K562 (cell line): ENCODE data around the gene MKNK1. TPM values are rescaled to one million over a fixed set of nuclear protein-coding genes. Genes with fewer than 3 reads are reported as not detected.

Source experiments
- ATAC-seq: fragments of 200-7000 bp; cut with Tn5 transposase; 3 replicates; pipeline ENCODE4 v1.9.1; 2020; ENCODE audit warnings: moderate library complexity
- BruUV-seq: library from RNA; stranded (reverse); fragments of 400-500 nt; replicated peaks from 2 replicates; lab custom pipeline; 2021; lab: Mats Ljungman, UMichigan
- CTCF ChIA-PET: fragments of 300-600 bp; formaldehyde crosslinking; extraction: SDS; loops from one replicate; lab custom pipeline; 2021; ENCODE audit warnings: low intra/inter-chr PET ratio; lab: Yijun Ruan, JAX
- POLR2A ChIA-PET: fragments of 300-600, 350-650 bp; sonication (Branson Sonifier 250); formaldehyde crosslinking; extraction: SDS; loops from one replicate; lab custom pipeline; 2021; ENCODE audit warnings: antibody characterized with exemption, inconsistent platforms; lab: Yijun Ruan, JAX
- DNase-seq, 4 experiments: peaks; one replicate each; pipeline versions ENCODE4 v3.0.0 to v3.0.0-alpha.2; 2011 to 2018; ENCODE audit warnings: low spot score in 3 of 4, mixed read lengths in 3 of 4; ENCODE audit errors: extremely low read depth in 1 of 4
- FAIRE-seq: peaks from 2 replicates; lab custom pipeline; 2011; peaks lifted over from hg19 to GRCh38; lab: Jason Lieb, UNC
- H2AFZ ChIP-seq: 2 replicates; pipeline ENCODE4 v1.6.0; 2011; ENCODE audit warnings: low read depth, low read length, control low read depth, inconsistent platforms
- H3K27ac ChIP-seq: fragments of 200-600 bp; 3 replicates; pipeline ENCODE4 v1.8.0; 2011; ENCODE audit warnings: low read depth, mild to moderate bottlenecking, control low read depth, inconsistent platforms, low read length, moderate library complexity, mixed read lengths; ENCODE audit errors: extremely low read depth
- H3K27me3 ChIP-seq, 2 experiments: fragments of 300-600 bp in 1 of 2; 2 replicates in 1 of 2; 3 replicates in 1 of 2; pipeline versions ENCODE4 v1.6.0 to v1.8.0; 2011; ENCODE audit warnings: inconsistent platforms in 2 of 2, low read length in 2 of 2, mild to moderate bottlenecking in 1 of 2, mixed read lengths in 1 of 2, moderate library complexity in 1 of 2; ENCODE audit not compliant: control insufficient read depth in 2 of 2, insufficient read depth in 2 of 2
- H3K36me3 ChIP-seq: fragments of 300-600 bp; 3 replicates; pipeline ENCODE4 v1.8.0; 2011; ENCODE audit warnings: mild to moderate bottlenecking, low read length, inconsistent platforms; ENCODE audit not compliant: control insufficient read depth, insufficient read depth
- H3K4me1 ChIP-seq, 2 experiments: fragments of 200-600 bp in 1 of 2; replicated peaks in 1 of 2; 2 replicates in 1 of 2; 3 replicates in 1 of 2; pipeline versions ENCODE4 v1.5.1 to v1.8.0; 2011; ENCODE audit warnings: inconsistent platforms in 2 of 2, low read length in 2 of 2, mild to moderate bottlenecking in 1 of 2, mixed read lengths in 1 of 2, moderate library complexity in 1 of 2; ENCODE audit not compliant: control insufficient read depth in 2 of 2, insufficient read depth in 2 of 2
- H3K4me2 ChIP-seq: 2 replicates; pipeline ENCODE4 v1.6.1; 2011; ENCODE audit warnings: low read length, control low read depth, inconsistent platforms, mixed read lengths; ENCODE audit not compliant: insufficient read depth
- H3K4me3 ChIP-seq: fragments of 200-600 bp; sonication (generic), shearing (Covaris generic); 2 replicates; pipeline ENCODE4 v1.5.1; 2016; ENCODE audit warnings: control low read depth, inconsistent platforms
- H3K79me2 ChIP-seq: fragments of 200-600 bp; 3 replicates; pipeline ENCODE4 v1.8.0; 2011; ENCODE audit warnings: low read length, inconsistent platforms; ENCODE audit not compliant: control insufficient read depth, insufficient read depth
- H3K9ac ChIP-seq, 2 experiments: 2 replicates each; pipeline versions ENCODE4 v1.6.0 to v1.6.1; 2011; ENCODE audit warnings: low read depth in 2 of 2, low read length in 2 of 2, control low read depth in 1 of 2, inconsistent platforms in 1 of 2, mild to moderate bottlenecking in 1 of 2, mixed read lengths in 1 of 2; ENCODE audit not compliant: insufficient read depth in 1 of 2
- H3K9me1 ChIP-seq: one replicate; pipeline ENCODE4 v1.6.0; 2011; ENCODE audit warnings: inconsistent platforms, mild to moderate bottlenecking, low read length, moderate library complexity; ENCODE audit not compliant: control insufficient read depth, insufficient read depth
- H3K9me3 ChIP-seq: replicated peaks from 2 replicates; pipeline ENCODE4 v1.5.1; 2011; ENCODE audit warnings: low read depth, low read length, inconsistent platforms; ENCODE audit not compliant: control insufficient read depth, insufficient read depth
- H4K20me1 ChIP-seq: replicated peaks from 2 replicates; pipeline ENCODE4 v1.6.1; 2011; ENCODE audit warnings: low read length, inconsistent platforms, mixed read lengths; ENCODE audit not compliant: control insufficient read depth, insufficient read depth
- BMI1 ChIP-seq: fragments of 150-350 bp; IDR thresholded peaks from 2 replicates; pipeline ENCODE4 v1.6.1; 2014; ENCODE audit warnings: low read length
- EHMT2 ChIP-seq: fragments of 450-650 bp; IDR thresholded peaks from 2 replicates; pipeline ENCODE4 v1.6.1; 2018; ENCODE audit warnings: antibody characterized with exemption
- ID3 ChIP-seq, 2 experiments: fragments of 250-450 bp in 1 of 2; fragments of 450-650 bp in 1 of 2; sonication (Bioruptor Pico) in 1 of 2; IDR thresholded peaks; 2 replicates each; pipeline versions ENCODE4 v1.6.1 to v1.8.0; 2016 to 2021; ENCODE audit warnings: mild to moderate bottlenecking in 2 of 2, moderate library complexity in 2 of 2, missing compliant biosample characterization in 1 of 2, missing genetic modification characterization in 1 of 2
- IRF9 ChIP-seq: fragments of 450-650 bp; IDR thresholded peaks from 2 replicates; pipeline ENCODE4 v1.6.1; 2016; ENCODE audit warnings: missing biosample characterization, missing genetic modification characterization
- KAT2B ChIP-seq: IDR thresholded peaks from one replicate; pipeline ENCODE4 v1.6.1; 2012; ENCODE audit warnings: low read depth, mild to moderate bottlenecking, control low read depth, inconsistent platforms, low read length, moderate library complexity
- MNT ChIP-seq, 2 experiments: fragments of 450-650 bp; conservative IDR thresholded peaks; 2 replicates each; pipeline ENCODE4 v1.6.1; 2017; ENCODE audit warnings: mild to moderate bottlenecking in 2 of 2, moderate library complexity in 2 of 2
- STAT6 ChIP-seq: sonication (generic); formaldehyde crosslinking; IDR thresholded peaks from 2 replicates; pipeline ENCODE4 v1.8.1; 2023; ENCODE audit warnings: mild to moderate bottlenecking, missing genetic modification reagents
- ZKSCAN3 ChIP-seq: fragments of 250-450 bp; sonication (Bioruptor Pico); IDR thresholded peaks from 2 replicates; pipeline ENCODE4 v1.4.0; 2020
- ZNF146 ChIP-seq: IDR thresholded peaks from one replicate; pipeline ENCODE4 v1.6.1; 2018; ENCODE audit warnings: missing compliant biosample characterization; ENCODE audit not compliant: unreplicated experiment
- ZNF175 ChIP-seq: fragments of 200-800 bp; sonication (Bioruptor generic); IDR thresholded peaks from 2 replicates; pipeline ENCODE4 v1.6.1; 2016; ENCODE audit warnings: low read depth, mild to moderate bottlenecking, missing genetic modification characterization, missing compliant biosample characterization
- WGBS: fragments of 100-300 bp; shearing (Covaris generic); methylation state at CpG from one replicate; pipeline ENCODE4 v1.1.6; 2016; ENCODE audit warnings: low coverage, mixed read lengths; ENCODE audit not compliant: insufficient coverage; ENCODE audit errors: missing lambda C conversion rate; 5-methylcytosine and 5-hydroxymethylcytosine counted together
- in situ Hi-C: fragments of 300-500 bp; cut with MboI; formaldehyde crosslinking; loops from 4 replicates; pipeline ENCODE4 v1.15.0; 2018; ENCODE audit warnings: inconsistent platforms, mixed read lengths
- intact Hi-C: fragments of 100-400 bp; cut with micrococcal nuclease; formaldehyde crosslinking; loops from 2 replicates; pipeline ENCODE4 v1.14.2; 2022
- polyA plus RNA-seq, 8 experiments: library from polyadenylated mRNA; depleted of rRNA in 4 of 8; stranded (reverse) in 5 of 8; unstranded in 3 of 8; fragments of >200 nt; fragmentation: Nextera tagmentation in 2 of 8; fragmentation: Illumina TruSeq in 1 of 8; extraction: Ambion mirVana in 2 of 8; extraction: Trizol in 1 of 8; gene quantifications; 2 replicates each; pipeline versions ENCODE4 v1.2.1 to v1.2.3, GENCODE V29; 2011 to 2014; ENCODE audit warnings: inconsistent platforms in 1 of 8, missing spikeins in 1 of 8
- total RNA-seq, 7 experiments: library from RNA; depleted of rRNA in 6 of 7; stranded (reverse); fragments of >200 nt in 6 of 7; fragmentation: Illumina TruSeq in 2 of 7; extraction: Trizol in 2 of 7; gene quantifications; 2 replicates each; pipeline versions ENCODE4 v1.2.1 to v1.2.3, GENCODE V29; 2011 to 2021; ENCODE audit warnings: low replicate concordance in 1 of 7

Gene MKNK1
- total and polyA plus RNA-seq, 9 of the 15 experiments (the other 6 are each of a cell fraction or from before 2014, with no cell fraction given): 27.7 to 51.3 (median 43.7) TPM

GRCh38 chr1:46650491-46650890 lies 46.4 kb upstream of the MKNK1 start:
- Histone ChIP-seq H3K4me2 (no peak overlapping the region), H3K36me3 (peaks cover 14% of the 10 kb centered on the region), H3K9me3 (no peaks in the 10 kb centered on the region), H3K79me2 (no peaks in the 10 kb centered on the region), H4K20me1 (no peaks in the 10 kb centered on the region), H3K9ac (no peak overlapping the region), H3K4me1 (no peaks in the 10 kb centered on the region), H3K27me3 (no peaks in the 10 kb centered on the region), H2AFZ (no peak overlapping the region), H3K4me3 (no peak overlapping the region), H3K9me1 (no peaks in the 10 kb centered on the region), H3K27ac (no peak overlapping the region)
- intact Hi-C loops (no loop called here), in situ Hi-C loops (no loop called here)
- 83% methylated on average over 3 of the region's 3 CpGs for WGBS
- POLR2A ChIA-PET: no interaction called here
- FAIRE-seq (no peak), DNase-seq (no peak), ATAC-seq (no peak)
- CTCF ChIA-PET: no interaction called here
- BruUV-seq: no TSS peak
- TF ChIP-seq BMI1: no peak
- peak; percentile 71 for TF ChIP-seq ZNF146 (CRISPR knock-in tag)
- no peak for TF ChIP-seq ID3 (CRISPR knock-in tag; IDR thresholded peaks at IDR 0.05)
- TF ChIP-seq ID3 (tag; IDR thresholded peaks at IDR 0.05): no peak
- TF ChIP-seq KAT2B: no peak

- no peaks in the 10 kb centered on the region for H3K9me1 ChIP-seq
- no TSS peak for BruUV-seq
- peaks cover 10% of the 10 kb centered on the region for H3K36me3 ChIP-seq
- H3K4me1 ChIP-seq: no peaks in the 10 kb centered on the region
- no peaks in the 10 kb centered on the region for H3K27me3 ChIP-seq
- POLR2A ChIA-PET: interaction anchor here (0.5 to 0.6 kb wide), 3 partner anchors 28 to 664 kb away, joined by 3 read pairs; partner anchors contain the start of gene STIL
- DNase-seq: no peak
- no peaks in the 10 kb centered on the region for H3K9me3 ChIP-seq
- H3K4me2 ChIP-seq: no peak overlapping the region
- H3K9ac ChIP-seq: no peak overlapping the region
- in situ Hi-C loops (no loop called here), intact Hi-C loops (no loop called here)
- 62% methylated on average over 2 of the region's 2 CpGs for WGBS
- no peak overlapping the region for H3K27ac ChIP-seq
- FAIRE-seq: no peak
- no peaks in the 10 kb centered on the region for H3K79me2 ChIP-seq
- no peaks in the 10 kb centered on the region for H4K20me1 ChIP-seq
- CTCF ChIA-PET: no interaction called here
- H3K4me3 ChIP-seq: no peak overlapping the region
- no peak for ATAC-seq
- no peak overlapping the region for H2AFZ ChIP-seq
- TF ChIP-seq ZKSCAN3 (CRISPR knock-in tag) (no peak), EHMT2 (no peak), MNT (conservative IDR thresholded peaks at IDR 0.05) (no peak), IRF9 (no peak), ZNF175 (no peak), STAT6 (CRISPR knock-in tag) (no peak)
These were observed 45.7 kb upstream of the MKNK1 start for GRCh38 chr1:46649764-46650163.
